OCI-LY7 (cell line): ENCODE data around the gene RNF8. TPM values are rescaled to one million over a fixed set of nuclear protein-coding genes. Genes with fewer than 3 reads are reported as not detected.

Source experiments
- BruUV-seq: library from RNA; stranded (reverse); fragments of 400-500 nt; replicated peaks from 2 replicates; lab custom pipeline; 2021; lab: Mats Ljungman, UMichigan
- CTCF ChIA-PET: fragments of 300-600 bp; sonication (Branson Sonifier 250); formaldehyde crosslinking; loops from one replicate; lab custom pipeline; 2022; ENCODE audit warnings: antibody characterized with exemption; ENCODE audit not compliant: unreplicated experiment; lab: Charles Lee
- POLR2A ChIA-PET: fragments of 300-600 bp; sonication (Branson Sonifier 250); formaldehyde crosslinking; loops from one replicate; lab custom pipeline; 2022; ENCODE audit warnings: antibody characterized with exemption; lab: Charles Lee
- DNase-seq: peaks from one replicate; pipeline ENCODE4 v3.0.0-alpha.2; 2015; ENCODE audit warnings: low spot score
- H2AFZ ChIP-seq: fragments of 200-600 bp; sonication (generic), shearing (Covaris generic); 2 replicates; pipeline ENCODE4 v1.6.1; 2014; ENCODE audit warnings: mild to moderate bottlenecking, antibody characterized with exemption, low read length, moderate library complexity
- H3K27ac ChIP-seq: fragments of 200-600 bp; sonication (generic); 2 replicates; pipeline ENCODE4 v1.5.1; 2014; ENCODE audit warnings: mixed run types, low read depth, mild to moderate bottlenecking, moderate library complexity, low read length, inconsistent platforms; ENCODE audit not compliant: poor library complexity, severe bottlenecking
- H3K36me3 ChIP-seq: fragments of 200-600 bp; sonication (generic); 2 replicates; pipeline ENCODE4 v1.6.1; 2014; ENCODE audit warnings: mild to moderate bottlenecking, antibody characterized with exemption, low read length, moderate library complexity, mixed read lengths; ENCODE audit not compliant: insufficient read depth
- H3K4me1 ChIP-seq: fragments of 200-600 bp; sonication (generic); 2 replicates; pipeline ENCODE4 v1.5.1; 2014; ENCODE audit warnings: mild to moderate bottlenecking, low read length; ENCODE audit not compliant: insufficient read depth, poor library complexity, severe bottlenecking
- H3K4me2 ChIP-seq: fragments of 200-600 bp; sonication (generic); 2 replicates; pipeline ENCODE4 v1.6.1; 2014; ENCODE audit warnings: mild to moderate bottlenecking, low read length
- H3K4me3 ChIP-seq: fragments of 200-600 bp; sonication (generic); 2 replicates; pipeline ENCODE4 v1.5.1; 2014; ENCODE audit warnings: mild to moderate bottlenecking, low read depth, low read length; ENCODE audit not compliant: poor library complexity, severe bottlenecking
- H3K79me2 ChIP-seq: fragments of 200-600 bp; sonication (generic); 2 replicates; pipeline ENCODE4 v1.6.1; 2016; ENCODE audit warnings: low read depth, mild to moderate bottlenecking, low read length, moderate library complexity, mixed read lengths; ENCODE audit not compliant: insufficient read depth
- H3K9me2 ChIP-seq: fragments of 200-600 bp; sonication (generic); 2 replicates; pipeline ENCODE4 v1.6.1; 2016; ENCODE audit warnings: mild to moderate bottlenecking, low read length, mixed read lengths; ENCODE audit not compliant: insufficient read depth
- H3K9me3 ChIP-seq: fragments of 200-600 bp; sonication (generic); 2 replicates; pipeline ENCODE4 v1.6.1; 2014; ENCODE audit warnings: mild to moderate bottlenecking, mixed run types, low read length, mixed read lengths
- H4K20me1 ChIP-seq: fragments of 200-600 bp; sonication (generic); 2 replicates; pipeline ENCODE4 v1.6.1; 2014; ENCODE audit warnings: mild to moderate bottlenecking, antibody characterized with exemption, low read length, moderate library complexity, mixed read lengths; ENCODE audit not compliant: insufficient read depth
- CTCF ChIP-seq: fragments of 200-600 bp; sonication (generic); conservative IDR thresholded peaks from 2 replicates; pipeline ENCODE4 v1.5.1; 2014; ENCODE audit warnings: mild to moderate bottlenecking, antibody characterized with exemption, low read length, moderate library complexity, mixed read lengths
- EZH2phosphoT487 ChIP-seq: fragments of 200-600 bp; sonication (generic); IDR thresholded peaks from 2 replicates; pipeline ENCODE4 v1.6.1; 2018; ENCODE audit warnings: low read depth, borderline replicate concordance, mild to moderate bottlenecking, mixed run types, antibody characterized with exemption, low read length, moderate library complexity, mixed read lengths
- intact Hi-C: fragments of 100-400 bp; cut with micrococcal nuclease; formaldehyde crosslinking; loops from one replicate; pipeline ENCODE4 v1.10.0; 2022; ENCODE audit not compliant: unreplicated experiment
- total RNA-seq, 2 experiments: library from RNA; depleted of rRNA in 1 of 2; stranded (reverse); fragments of >200 nt in 1 of 2; shearing (Covaris generic) in 1 of 2; gene quantifications; 2 replicates each; pipeline ENCODE4 v1.2.3, GENCODE V29; 2014 to 2022

The RNF8 gene
- total RNA-seq, 2 experiments from 2014 or later: 19.7 to 21.8 TPM

- H3K36me3 ChIP-seq: no peaks in the 10 kb centered on the region
- BruUV-seq: no TSS peak
- no peak overlapping the region for H2AFZ ChIP-seq
- no peak for DNase-seq
- TF ChIP-seq CTCF (no peak), EZH2phosphoT487 (no peak)
- ChIA-PET POLR2A (interaction anchor here (0.7 kb wide), 1 partner anchor 125 kb away, joined by 3 read pairs; no protein-coding TSS in a partner anchor), CTCF (no interaction called here)
- H3K9me3 ChIP-seq: no peaks in the 10 kb centered on the region
- H3K4me2 ChIP-seq: no peak overlapping the region
- no peaks in the 10 kb centered on the region; the same call in 1 of the 2 replicates for H4K20me1 ChIP-seq
- H3K4me3 ChIP-seq: no peak overlapping the region
- intact Hi-C loops: no loop called here
- H3K9me2 ChIP-seq: no peaks in the 10 kb centered on the region
- H3K79me2 ChIP-seq: no peaks in the 10 kb centered on the region
- no peak overlapping the region for H3K27ac ChIP-seq
- no peaks in the 10 kb centered on the region for H3K4me1 ChIP-seq
Observed at GRCh38 chr6:37347177-37347576, 6.6 kb upstream of the RNF8 start.

- intact Hi-C loops: no loop called here
- no peaks in the 10 kb centered on the region; the same call in 1 of the 2 replicates for H4K20me1 ChIP-seq
- BruUV-seq: no TSS peak
- POLR2A ChIA-PET: interaction anchor here (0.7 kb wide), 1 partner anchor 124 kb away, joined by 3 read pairs; no protein-coding TSS in a partner anchor
- no peaks in the 10 kb centered on the region for H3K36me3 ChIP-seq
- no peak for DNase-seq
- H3K4me3 ChIP-seq: no peak overlapping the region
- CTCF ChIA-PET: no interaction called here
- no peaks in the 10 kb centered on the region for H3K9me3 ChIP-seq
- no peaks in the 10 kb centered on the region for H3K9me2 ChIP-seq
- no peak overlapping the region for H3K4me2 ChIP-seq
- no peaks in the 10 kb centered on the region for H3K4me1 ChIP-seq
- H3K27ac ChIP-seq: no peak overlapping the region
- H3K79me2 ChIP-seq: no peaks in the 10 kb centered on the region
- no peak for TF ChIP-seq EZH2phosphoT487
- no peak for TF ChIP-seq CTCF
- H2AFZ ChIP-seq: no peak overlapping the region
Observed at GRCh38 chr6:37347670-37348111, 6.1 kb upstream of the RNF8 start.

GRCh38 chr6:37351027-37351426 is 2.8 kb upstream of the RNF8 start:
- no peaks in the 10 kb centered on the region for H3K36me3 ChIP-seq
- ChIA-PET POLR2A (no interaction called here), CTCF (no interaction called here)
- H3K4me1 ChIP-seq: peaks cover 14% of the 10 kb centered on the region
- intact Hi-C loops: no loop called here
- H2AFZ ChIP-seq: no peak overlapping the region
- BruUV-seq: no TSS peak
- DNase-seq: no peak
- no peaks in the 10 kb centered on the region for H3K9me2 ChIP-seq
- TF ChIP-seq CTCF (no peak), EZH2phosphoT487 (no peak)
- H3K4me2 ChIP-seq: no peak overlapping the region
- H3K27ac ChIP-seq: no peak overlapping the region
- H3K9me3 ChIP-seq: no peaks in the 10 kb centered on the region
- H3K79me2 ChIP-seq: peaks cover 9% of the 10 kb centered on the region; the same call in 1 of the 2 replicates
- peaks cover 7% of the 10 kb centered on the region for H4K20me1 ChIP-seq
- H3K4me3 ChIP-seq: no peak overlapping the region
